HEK293T (cell line): Measurements from ENCODE around the gene RABL3.

ENCODE experiments used
- ARNT ChIP-seq: fragments of 450-650 bp; IDR thresholded peaks from 2 replicates; pipeline ENCODE4 v1.6.1; 2017; ENCODE audit warnings: mild to moderate bottlenecking
- BHLHE40 ChIP-seq: fragments of 450-650 bp; IDR thresholded peaks from 2 replicates; pipeline ENCODE4 v1.6.1; 2016; ENCODE audit warnings: mild to moderate bottlenecking, moderate library complexity, borderline replicate concordance
- CTBP1 ChIP-seq: fragments of 450-650 bp; IDR thresholded peaks from 2 replicates; pipeline ENCODE4 v1.6.1; 2016; ENCODE audit warnings: borderline replicate concordance
- ELF4 ChIP-seq: fragments of 450-650 bp; IDR thresholded peaks from 2 replicates; pipeline ENCODE4 v1.6.1; 2017; ENCODE audit warnings: antibody characterized with exemption
- FOXA1 ChIP-seq: fragments of 450-650 bp; IDR thresholded peaks from 2 replicates; pipeline ENCODE4 v1.6.1; 2016; ENCODE audit warnings: mild to moderate bottlenecking
- FOXK2 ChIP-seq: fragments of 450-650 bp; IDR thresholded peaks from 2 replicates; pipeline ENCODE4 v1.6.1; 2016; ENCODE audit warnings: mild to moderate bottlenecking
- FOXM1 ChIP-seq: fragments of 450-650 bp; IDR thresholded peaks from 2 replicates; pipeline ENCODE4 v1.6.1; 2017; ENCODE audit warnings: mild to moderate bottlenecking, borderline replicate concordance
- NFRKB ChIP-seq: fragments of 450-650 bp; IDR thresholded peaks from 2 replicates; pipeline ENCODE4 v1.6.1; 2016; ENCODE audit warnings: mild to moderate bottlenecking, moderate library complexity
- SP1 ChIP-seq: fragments of 450-650 bp; IDR thresholded peaks from 2 replicates; pipeline ENCODE4 v1.6.1; 2017
- SUZ12 ChIP-seq: fragments of 450-650 bp; IDR thresholded peaks from 2 replicates; pipeline ENCODE4 v1.6.1; 2016; ENCODE audit warnings: mild to moderate bottlenecking
- TARDBP ChIP-seq: fragments of 450-650 bp; IDR thresholded peaks from 2 replicates; pipeline ENCODE4 v1.6.1; 2016

DNA sequence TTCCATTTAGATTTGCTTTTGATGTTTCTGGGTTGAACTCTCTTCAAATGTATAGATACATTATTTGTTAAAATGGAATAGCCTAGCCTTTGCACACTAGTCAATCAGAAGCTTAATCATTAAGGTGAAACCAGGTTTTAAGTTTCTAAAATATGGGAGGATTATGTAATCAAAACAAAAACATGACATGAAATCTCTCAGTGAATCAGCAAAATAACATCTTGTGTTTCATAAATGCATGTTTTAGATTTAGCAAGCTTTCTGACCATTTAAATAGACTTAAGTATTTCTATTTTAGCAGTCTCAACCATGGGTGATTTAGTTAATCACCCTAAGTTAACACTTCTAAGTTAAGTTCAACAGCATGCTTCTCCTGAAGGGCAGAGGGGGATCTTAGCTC lies 11.5 kb upstream of the RABL3 start:
- TF ChIP-seq SP1 (no peak), FOXA1 (no peak), BHLHE40 (no peak), SUZ12 (no peak), NFRKB (no peak), ARNT (no peak), ELF4 (no peak), FOXK2 (no peak), CTBP1 (no peak), TARDBP (no peak), FOXM1 (no peak)
